ENCODE results near the gene MDFIC2. TPM values are rescaled to one million over a fixed set of nuclear protein-coding genes. Genes with fewer than 3 reads are reported as not detected.

MDFIC2 gene
- total and polyA plus RNA-seq, 2 of the 13 experiments (the other 11 are each of a cell fraction or from before 2014, with no cell fraction given), result not detected

GRCh38 chr3:70149714-70150400 is 162.6 kb downstream of the MDFIC2 start (continued):
- TF ChIP-seq FOSL1 (CRISPR knock-in tag; IDR thresholded peaks at IDR 0.05; ENCODE audit: borderline replicate concordance) (no peak), ATF1 (CRISPR knock-in tag; IDR thresholded peaks at IDR 0.05) (no peak), GTF2F1 (IDR thresholded peaks at IDR 0.05; ENCODE audit: low read length) (no peak), PAWR (CRISPR knock-in tag; IDR thresholded peaks at IDR 0.05; ENCODE audit: borderline replicate concordance) (no peak), ZNF230 (CRISPR knock-in tag; IDR thresholded peaks at IDR 0.05) (no peak), GATA4 (IDR thresholded peaks at IDR 0.05; ENCODE audit: borderline replicate concordance, low read depth) (no peak)
